Heart left ventricle (tissue), 16 donors: Measurements from ENCODE around the gene CBX8. TPM values are rescaled to one million over a fixed set of nuclear protein-coding genes. Genes with fewer than 3 reads are reported as not detected.
A peak's percentile ranks its signal among the peaks of the same experiment; 100 is the strongest.

Experiments used
- ATAC-seq, 4 donors: fragments of 200-7000 bp; cut with Tn5 transposase; one replicate each; pipeline ENCODE4 v1.9.1; 2020 to 2022; ENCODE audit warnings: moderate library complexity in 4 of 4, mild to moderate bottlenecking in 3 of 4, moderate number of reproducible peaks in 1 of 4
- DNase-seq, 5 donors: peaks; one replicate each; pipeline ENCODE4 v3.0.0-alpha.2; 2020
- H3K27ac ChIP-seq, 12 donors: fragments of 200-600 bp; sonication (generic) in 4 of 12; one replicate each; pipeline versions ENCODE4 v1.5.0 to v1.8.0; 2016 to 2022; ENCODE audit warnings: mild to moderate bottlenecking in 2 of 12
- H3K27me3 ChIP-seq, 9 donors: fragments of 200-600 bp; sonication (generic) in 2 of 9; one replicate each; pipeline versions ENCODE4 v1.5.1 to v1.8.0; 2016 to 2022; ENCODE audit warnings: mild to moderate bottlenecking in 3 of 9
- H3K36me3 ChIP-seq, 9 donors: fragments of 200-600 bp; sonication (generic) in 2 of 9; one replicate each; pipeline versions ENCODE4 v1.5.0 to v1.8.0; 2018 to 2022; ENCODE audit warnings: mild to moderate bottlenecking in 2 of 9
- H3K4me1 ChIP-seq, 12 donors: fragments of 200-600 bp; sonication (generic) in 4 of 12; one replicate each; pipeline versions ENCODE4 v1.5.0 to v1.8.0; 2016 to 2022; ENCODE audit warnings: mild to moderate bottlenecking in 3 of 12
- H3K4me3 ChIP-seq, 12 donors: fragments of 200-600 bp; sonication (generic) in 4 of 12; one replicate each; pipeline versions ENCODE4 v1.5.0 to v1.8.0; 2017 to 2022; ENCODE audit warnings: mild to moderate bottlenecking in 9 of 12, moderate library complexity in 4 of 12
- H3K9me3 ChIP-seq, 12 donors: fragments of 200-600 bp; sonication (generic) in 4 of 12; one replicate each; pipeline versions ENCODE4 v1.5.0 to v1.8.0; 2016 to 2022; ENCODE audit warnings: mild to moderate bottlenecking in 1 of 12
- POLR2A ChIP-seq, 2 donors: fragments of 450-650 bp; IDR thresholded peaks; one replicate each; pipeline ENCODE4 v1.6.1; 2017; ENCODE audit warnings: antibody characterized with exemption in 2 of 2, mild to moderate bottlenecking in 2 of 2, moderate library complexity in 2 of 2
- WGBS, 4 donors: extraction: QIAGEN DNeasy Blood & Tissue Kit in 2 of 4; methylation state at CpG; one replicate each; pipeline versions ENCODE4 v1.1.5 to v1.1.7; 2013 to 2018; 5-methylcytosine and 5-hydroxymethylcytosine counted together
- intact Hi-C, 10 donors: fragments of 100-400 bp; cut with DNase I; formaldehyde crosslinking; loops; one replicate each; pipeline versions ENCODE4 v1.11.1 to v1.14.2; 2022
- polyA plus RNA-seq, 2 donors: library from polyadenylated mRNA; stranded (reverse); fragments of 200-250 nt; gene quantifications; one replicate each; pipeline ENCODE4 v1.2.3, GENCODE V29; 2013
- total RNA-seq, 9 donors: library from RNA; depleted of rRNA in 2 of 9; stranded (reverse); fragments of >200 nt in 2 of 9; fragmentation: NEBNext Ultra II Directional in 3 of 9; extraction: Animal tissue kit (Norgen Biotek cat#: 25700) in 3 of 9; gene quantifications; one replicate each; pipeline versions ENCODE4 v1.1.0 to v1.2.4, GENCODE V29; 2016 to 2023
- TF ChIP-seq, protein P1 (sequence below), 12 donors: fragments of 200-600 bp; sonication (generic) in 4 of 12; IDR thresholded peaks; one replicate each; pipeline versions ENCODE4 v1.5.0 to v1.8.0; 2018 to 2022; ENCODE audit warnings: antibody characterized with exemption in 12 of 12, mild to moderate bottlenecking in 5 of 12
- donor health status: ischemic (EF 13 %, LVEDD 7.1; RV severe dilation, severe dysfunction).
- donor health status: healthy with polysubstance abuse.
- donor health status: DM: no; HTN: yes; CAD: no.
- donor health status: DM: no; HTN: no; CAD: no.
- donor health status: ischemic (EF 25% LVEDD 6.9; RV normal size, moderate dysfunction).
- donor health status: ischemic (EF 25% LVEDD 5.7; RV mildly dilated, moderate dysfunction).
- donor health status: healthy.
- donor health status: DM: yes; HTN: yes; CAD: no.
- donor health status: ischemic (EF 35%, LVEDD 5.7; RV mildly dilated, moderate dysfunction).
- donor health status: nonischemic (EF 11% LVEDD 7.7; RV severe dilation, severe dysfunction).
- donor health status: DM: yes; HTN: yes; CAD: no.
- donor health status: PGD.
- donor health status: ischemic (EF 29% LVEDD 5.4; RV normal size, mild dysfunction).
- donor health status: nonischemic (EF 23%, LVEDD 6.1; RV moderate dilation, normal function).

CBX8 gene
- total and polyA plus RNA-seq, 11 donors = 1.5 to 9.2 (median 5.1) TPM

DNA sequence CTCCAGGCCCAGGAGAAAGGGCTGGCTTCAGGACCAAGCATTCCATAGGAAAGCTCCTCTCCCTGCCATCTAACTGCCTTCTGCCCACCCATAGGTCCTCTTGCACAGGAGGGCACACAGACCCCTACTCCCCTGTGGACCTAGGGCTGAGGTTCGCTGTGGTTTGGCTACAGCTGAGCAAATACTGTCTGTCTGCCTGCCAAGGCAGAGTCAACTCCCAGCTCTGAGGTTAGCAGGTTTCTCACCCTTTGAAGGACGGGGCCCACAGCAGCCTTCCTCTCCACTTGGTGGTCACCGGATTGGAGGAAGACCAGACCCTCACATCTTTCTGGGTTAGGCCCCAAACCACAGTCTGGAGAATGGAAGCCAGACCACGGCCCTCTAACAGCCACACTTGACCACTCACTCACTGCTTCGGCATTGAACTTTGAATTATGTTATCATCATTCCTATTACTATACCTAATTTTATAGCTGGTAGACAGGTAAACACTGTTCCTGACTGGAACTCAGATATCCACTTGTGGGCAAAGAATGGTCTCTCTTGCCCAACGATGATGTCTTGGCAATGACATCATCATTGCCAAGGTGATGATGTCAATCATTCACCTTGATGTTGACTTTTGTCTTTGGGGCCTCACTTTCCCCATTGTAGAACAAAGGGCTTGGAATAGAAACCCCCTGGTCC lies 28.2 kb upstream of the CBX8 start:
- ATAC-seq (no peak), DNase-seq (no peak)
- TF ChIP-seq POLR2A (IDR thresholded peaks at IDR 0.05) = no peak
- TF ChIP-seq, protein P1, sequence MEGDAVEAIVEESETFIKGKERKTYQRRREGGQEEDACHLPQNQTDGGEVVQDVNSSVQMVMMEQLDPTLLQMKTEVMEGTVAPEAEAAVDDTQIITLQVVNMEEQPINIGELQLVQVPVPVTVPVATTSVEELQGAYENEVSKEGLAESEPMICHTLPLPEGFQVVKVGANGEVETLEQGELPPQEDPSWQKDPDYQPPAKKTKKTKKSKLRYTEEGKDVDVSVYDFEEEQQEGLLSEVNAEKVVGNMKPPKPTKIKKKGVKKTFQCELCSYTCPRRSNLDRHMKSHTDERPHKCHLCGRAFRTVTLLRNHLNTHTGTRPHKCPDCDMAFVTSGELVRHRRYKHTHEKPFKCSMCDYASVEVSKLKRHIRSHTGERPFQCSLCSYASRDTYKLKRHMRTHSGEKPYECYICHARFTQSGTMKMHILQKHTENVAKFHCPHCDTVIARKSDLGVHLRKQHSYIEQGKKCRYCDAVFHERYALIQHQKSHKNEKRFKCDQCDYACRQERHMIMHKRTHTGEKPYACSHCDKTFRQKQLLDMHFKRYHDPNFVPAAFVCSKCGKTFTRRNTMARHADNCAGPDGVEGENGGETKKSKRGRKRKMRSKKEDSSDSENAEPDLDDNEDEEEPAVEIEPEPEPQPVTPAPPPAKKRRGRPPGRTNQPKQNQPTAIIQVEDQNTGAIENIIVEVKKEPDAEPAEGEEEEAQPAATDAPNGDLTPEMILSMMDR (IDR thresholded peaks at IDR 0.05) = no peak
- Histone ChIP-seq H3K27me3 (no peaks in the 10 kb centered on the region), H3K27ac (no peak overlapping the region), H3K9me3 (no peaks in the 10 kb centered on the region), H3K36me3 (no peaks in the 10 kb centered on the region), H3K4me1 (peaks cover 0 to 28% (median 10%) of the 10 kb centered on the region in 12 donors), H3K4me3 (no peak overlapping the region)
- 95 to 98% (median 97%) methylated on average over 5 to 6 of the region's 6 CpGs for WGBS, 4 donors
- intact Hi-C loops = no loop called here

DNA sequence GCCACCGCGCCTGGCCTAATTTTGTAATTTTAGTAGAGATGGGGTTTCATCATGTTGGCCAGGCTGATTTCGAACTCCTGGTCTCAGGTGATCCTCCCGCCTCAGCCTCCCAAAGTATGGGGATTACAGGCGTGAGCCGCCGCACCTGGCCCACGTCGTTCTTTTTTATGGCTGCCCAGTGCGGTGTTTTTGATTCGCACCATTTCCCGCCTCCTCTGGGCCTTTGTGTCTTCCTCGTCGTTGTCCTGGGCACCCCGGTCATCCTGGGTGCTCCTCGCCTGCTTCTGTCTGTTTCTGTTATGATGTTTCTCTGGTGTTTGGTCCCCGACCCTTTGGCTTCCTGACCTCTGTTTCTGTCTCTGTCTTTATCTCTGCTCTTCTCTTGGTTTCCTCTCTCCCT lies 27.4 kb upstream of the CBX8 start:
- no peaks in the 10 kb centered on the region for H3K9me3 ChIP-seq
- H3K36me3 ChIP-seq = no peaks in the 10 kb centered on the region
- TF ChIP-seq POLR2A (IDR thresholded peaks at IDR 0.05) = no peak
- TF ChIP-seq, protein P1 (IDR thresholded peaks at IDR 0.05) = no peak
- 95 to 98% (median 96%) methylated on average over 17 of the region's 17 CpGs for WGBS, 4 donors
- no peaks in the 10 kb centered on the region for H3K27me3 ChIP-seq
- peaks cover 0 to 25% (median 13%) of the 10 kb centered on the region in 12 donors for H3K4me1 ChIP-seq
- intact Hi-C loops = no loop called here
- H3K4me3 ChIP-seq = no peak overlapping the region
- no peak for DNase-seq
- no peak overlapping the region for H3K27ac ChIP-seq
- no peak for ATAC-seq

GRCh38 chr17:79822583-79823124 lies 25.8 kb upstream of the CBX8 start:
- Histone ChIP-seq H3K36me3 (no peaks in the 10 kb centered on the region), H3K27me3 (peaks cover 0 to 8% (median 0%) of the 10 kb centered on the region in 9 donors), H3K4me3 (no peak overlapping the region), H3K9me3 (no peaks in the 10 kb centered on the region), H3K27ac (no peak overlapping the region), H3K4me1 (peaks cover 0 to 26% (median 10%) of the 10 kb centered on the region in 12 donors)
- intact Hi-C loops = no loop called here
- DNase-seq = no peak
- 93 to 97% (median 95%) methylated on average over 17 of the region's 17 CpGs for WGBS, 4 donors
- TF ChIP-seq, protein P1 (IDR thresholded peaks at IDR 0.05) = no peak
- TF ChIP-seq POLR2A (IDR thresholded peaks at IDR 0.05) = no peak
- ATAC-seq = no peak

DNA sequence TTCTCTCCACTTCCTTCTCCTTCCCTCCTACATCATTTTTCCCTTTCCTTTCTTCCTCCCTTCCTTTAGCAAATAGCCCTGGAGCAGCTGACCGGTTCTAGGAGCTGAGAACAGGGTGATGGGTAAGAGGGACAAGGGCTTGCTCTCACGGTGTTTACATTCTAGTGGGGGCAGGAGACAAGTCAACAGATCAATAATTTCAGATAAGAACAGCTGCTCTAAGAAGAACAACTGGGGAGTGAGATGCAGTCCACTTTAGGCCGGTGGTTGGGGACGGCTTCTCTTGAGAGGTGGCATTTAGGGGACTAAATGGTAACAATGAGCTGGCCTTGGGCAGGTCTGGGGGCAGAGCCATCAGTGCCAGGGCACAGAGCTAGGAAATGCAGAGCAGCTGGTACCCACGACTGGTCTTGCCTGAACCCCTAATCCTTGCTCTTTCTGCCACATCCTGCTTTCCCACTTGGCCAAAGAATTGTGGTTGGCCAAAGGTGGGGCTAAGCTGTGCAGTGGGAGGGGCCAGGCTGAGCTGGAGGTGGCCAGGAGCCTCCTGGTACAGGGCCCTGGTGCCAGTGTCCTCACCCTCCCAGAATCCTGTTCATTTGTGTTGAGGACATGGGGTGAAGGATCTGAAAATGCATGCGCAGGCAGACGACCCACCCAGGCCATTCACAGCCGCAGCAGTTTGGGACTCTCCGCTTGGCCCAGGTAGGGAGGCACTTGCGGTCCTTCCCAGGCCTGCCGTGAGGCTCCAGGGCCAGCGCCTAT lies 24.6 kb upstream of the CBX8 start:
- 84 to 92% (median 89%) methylated on average over 9 to 12 of the region's 12 CpGs for WGBS, 4 donors
- Histone ChIP-seq H3K27me3 (peaks cover 0 to 19% (median 2%) of the 10 kb centered on the region in 9 donors), H3K4me1 (peaks cover 0 to 26% (median 9%) of the 10 kb centered on the region in 12 donors), H3K4me3 (no peak overlapping the region), H3K36me3 (no peaks in the 10 kb centered on the region), H3K27ac (no peak overlapping the region), H3K9me3 (no peaks in the 10 kb centered on the region)
- intact Hi-C loops = no loop called here
- ATAC-seq (peak in 1 of 4 donors; percentile 5), DNase-seq (no peak)
- TF ChIP-seq POLR2A (IDR thresholded peaks at IDR 0.05) = no peak
- TF ChIP-seq, protein P1 (IDR thresholded peaks at IDR 0.05) = no peak
